ENCODE measurements around the gene BBIP1.

DNA sequence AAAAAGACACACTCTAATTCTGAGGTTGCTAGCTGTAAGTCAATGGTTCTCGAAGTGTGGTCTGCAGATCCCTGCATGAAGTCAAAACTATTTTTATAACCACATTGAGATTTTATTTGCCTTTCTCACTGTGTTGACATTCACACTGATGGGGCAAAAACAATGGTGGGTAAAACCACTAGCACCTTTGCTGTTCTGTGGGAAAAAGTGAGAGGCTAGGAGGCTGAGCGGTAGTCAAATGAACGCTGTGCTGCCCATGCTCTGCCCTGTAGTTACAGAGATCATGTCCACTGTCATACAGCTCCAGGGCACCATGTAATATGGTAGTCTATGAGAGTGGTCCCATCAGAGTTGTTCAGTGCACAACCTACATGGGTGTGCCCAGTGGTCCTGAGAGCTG is 68.9 kb downstream of the BBIP1 start:
- TF ChIP-seq, protein P1, sequence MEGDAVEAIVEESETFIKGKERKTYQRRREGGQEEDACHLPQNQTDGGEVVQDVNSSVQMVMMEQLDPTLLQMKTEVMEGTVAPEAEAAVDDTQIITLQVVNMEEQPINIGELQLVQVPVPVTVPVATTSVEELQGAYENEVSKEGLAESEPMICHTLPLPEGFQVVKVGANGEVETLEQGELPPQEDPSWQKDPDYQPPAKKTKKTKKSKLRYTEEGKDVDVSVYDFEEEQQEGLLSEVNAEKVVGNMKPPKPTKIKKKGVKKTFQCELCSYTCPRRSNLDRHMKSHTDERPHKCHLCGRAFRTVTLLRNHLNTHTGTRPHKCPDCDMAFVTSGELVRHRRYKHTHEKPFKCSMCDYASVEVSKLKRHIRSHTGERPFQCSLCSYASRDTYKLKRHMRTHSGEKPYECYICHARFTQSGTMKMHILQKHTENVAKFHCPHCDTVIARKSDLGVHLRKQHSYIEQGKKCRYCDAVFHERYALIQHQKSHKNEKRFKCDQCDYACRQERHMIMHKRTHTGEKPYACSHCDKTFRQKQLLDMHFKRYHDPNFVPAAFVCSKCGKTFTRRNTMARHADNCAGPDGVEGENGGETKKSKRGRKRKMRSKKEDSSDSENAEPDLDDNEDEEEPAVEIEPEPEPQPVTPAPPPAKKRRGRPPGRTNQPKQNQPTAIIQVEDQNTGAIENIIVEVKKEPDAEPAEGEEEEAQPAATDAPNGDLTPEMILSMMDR (IDR thresholded peaks at IDR 0.05; ENCODE audit: low read depth, low read length, poor library complexity, severe bottlenecking) = no peak
- no peak for TF ChIP-seq EZH2phosphoT487 (IDR thresholded peaks at IDR 0.05; ENCODE audit: borderline replicate concordance, low read length)
